Activated B cell treated with CpG ODN at 0.5 μM for 24 hours (primary cell): ENCODE data around the gene F13A1. TPM values are rescaled to one million over a fixed set of nuclear protein-coding genes. Genes with fewer than 3 reads are reported as not detected.

Source experiments
- ATAC-seq: fragments of 200-7000 bp; cut with Tn5 transposase; one replicate; pipeline ENCODE4 v1.10.0; 2021; ENCODE audit warnings: low read depth, mild to moderate bottlenecking, moderate library complexity
- CTCF ChIA-PET: fragments of 350-600 bp; sonication (Branson Sonifier 250); formaldehyde crosslinking; loops from one replicate; lab custom pipeline; 2021; ENCODE audit warnings: antibody characterized with exemption; lab: Charles Lee
- POLR2A ChIA-PET: fragments of 350-600 bp; sonication (Branson Sonifier 250); formaldehyde crosslinking; loops from one replicate; lab custom pipeline; 2021; ENCODE audit warnings: antibody characterized with exemption; lab: Charles Lee
- DNase-seq: peaks from one replicate; pipeline ENCODE4 v3.0.0; 2022
- H3K27ac Mint-ChIP-seq: one replicate; pipeline ENCODE4 v1.8.0; 2020; ENCODE audit warnings: mixed read lengths
- H3K27me3 Mint-ChIP-seq: one replicate; pipeline ENCODE4 v1.8.0; 2021; ENCODE audit warnings: mixed read lengths
- H3K36me3 Mint-ChIP-seq: one replicate; pipeline ENCODE4 v1.8.0; 2021; ENCODE audit warnings: low read depth, mixed read lengths
- H3K4me1 Mint-ChIP-seq: one replicate; pipeline ENCODE4 v1.8.0; 2021; ENCODE audit warnings: mixed read lengths
- H3K4me3 Mint-ChIP-seq: one replicate; pipeline ENCODE4 v1.8.0; 2020; ENCODE audit warnings: mild to moderate bottlenecking, mixed read lengths
- H3K9me3 Mint-ChIP-seq: one replicate; pipeline ENCODE4 v1.8.0; 2020; ENCODE audit warnings: mixed read lengths
- intact Hi-C: fragments of 100-400 bp; cut with micrococcal nuclease; formaldehyde crosslinking; loops from one replicate; pipeline ENCODE4 v1.15.1; 2024
- total RNA-seq: library from RNA; stranded (reverse); gene quantifications from 2 replicates; pipeline ENCODE4 v1.2.3, GENCODE V29; 2022
- TF ChIP-seq, protein P1 (sequence below): fragments of 200-600 bp; IDR thresholded peaks from one replicate; pipeline ENCODE4 v1.8.0; 2022; ENCODE audit warnings: antibody characterized with exemption, mild to moderate bottlenecking

The F13A1 gene
- total RNA-seq, 1 donor from 2014 or later = 0.75 TPM

DNA sequence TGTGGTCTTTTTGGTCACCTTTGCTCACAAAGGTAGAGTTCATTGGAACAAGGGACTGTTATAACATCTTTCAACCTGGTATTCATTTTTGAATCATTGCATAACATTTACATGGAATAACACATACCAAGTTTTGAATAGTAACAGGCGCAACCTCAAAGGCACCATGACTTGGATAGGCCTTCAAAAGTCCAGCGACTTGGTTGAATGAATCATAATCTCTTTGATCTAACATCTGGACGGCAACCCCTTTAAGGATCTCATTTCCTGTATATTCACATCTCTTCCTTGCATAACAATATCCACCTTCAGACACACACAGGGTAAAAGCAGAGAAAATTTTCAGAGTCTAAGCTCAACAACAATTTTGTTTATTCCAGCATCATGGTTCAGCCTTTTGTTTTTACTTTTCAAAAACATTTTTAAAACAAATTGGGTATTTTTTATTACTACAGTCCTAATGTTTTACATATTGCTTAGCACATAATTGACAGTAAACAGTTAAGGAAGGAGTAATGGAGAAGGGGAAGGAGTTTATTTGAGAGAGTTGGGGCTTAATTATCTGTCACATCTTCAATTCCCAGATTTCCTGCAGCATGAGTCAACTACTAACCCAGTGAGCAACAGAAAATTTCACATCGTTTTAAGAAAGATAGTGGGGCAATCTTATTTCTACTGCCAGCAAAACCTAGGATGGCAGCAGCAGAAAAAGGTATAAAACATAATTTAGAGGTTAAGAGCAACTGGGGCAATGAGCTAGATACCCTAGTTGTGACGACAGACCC is 41.8 kb upstream of the F13A1 start:
- TF ChIP-seq, protein P1, sequence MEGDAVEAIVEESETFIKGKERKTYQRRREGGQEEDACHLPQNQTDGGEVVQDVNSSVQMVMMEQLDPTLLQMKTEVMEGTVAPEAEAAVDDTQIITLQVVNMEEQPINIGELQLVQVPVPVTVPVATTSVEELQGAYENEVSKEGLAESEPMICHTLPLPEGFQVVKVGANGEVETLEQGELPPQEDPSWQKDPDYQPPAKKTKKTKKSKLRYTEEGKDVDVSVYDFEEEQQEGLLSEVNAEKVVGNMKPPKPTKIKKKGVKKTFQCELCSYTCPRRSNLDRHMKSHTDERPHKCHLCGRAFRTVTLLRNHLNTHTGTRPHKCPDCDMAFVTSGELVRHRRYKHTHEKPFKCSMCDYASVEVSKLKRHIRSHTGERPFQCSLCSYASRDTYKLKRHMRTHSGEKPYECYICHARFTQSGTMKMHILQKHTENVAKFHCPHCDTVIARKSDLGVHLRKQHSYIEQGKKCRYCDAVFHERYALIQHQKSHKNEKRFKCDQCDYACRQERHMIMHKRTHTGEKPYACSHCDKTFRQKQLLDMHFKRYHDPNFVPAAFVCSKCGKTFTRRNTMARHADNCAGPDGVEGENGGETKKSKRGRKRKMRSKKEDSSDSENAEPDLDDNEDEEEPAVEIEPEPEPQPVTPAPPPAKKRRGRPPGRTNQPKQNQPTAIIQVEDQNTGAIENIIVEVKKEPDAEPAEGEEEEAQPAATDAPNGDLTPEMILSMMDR = no peak
- intact Hi-C loops = no loop called here

DNA sequence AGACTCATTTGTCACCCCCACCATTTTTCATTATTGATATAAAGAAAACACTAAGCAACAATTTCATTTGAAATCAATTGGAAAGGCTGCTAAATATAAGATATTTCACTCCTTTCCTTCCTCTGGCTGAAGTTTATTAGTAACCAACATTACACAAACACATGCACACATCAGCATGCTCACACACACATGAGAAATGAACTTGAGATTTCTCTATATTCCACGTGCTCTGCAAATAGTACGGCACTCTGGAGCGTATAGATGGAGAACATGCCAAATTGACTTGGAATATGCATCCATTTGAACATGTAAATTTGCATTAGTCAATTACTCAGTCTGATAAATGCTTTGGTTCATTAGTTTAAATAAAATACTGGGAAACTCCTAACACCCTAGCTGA is 37.1 kb upstream of the F13A1 start:
- ChIA-PET POLR2A (no interaction called here), CTCF (no interaction called here)
- DNase-seq (no peak), ATAC-seq (no peak)
- no peak overlapping the region for H3K27ac Mint-ChIP-seq
- intact Hi-C loops = no loop called here
- peaks cover 4% of the 10 kb centered on the region for H3K27me3 Mint-ChIP-seq
- TF ChIP-seq, protein P1 = no peak
- H3K9me3 Mint-ChIP-seq = no peaks in the 10 kb centered on the region
- no peak overlapping the region for H3K4me3 Mint-ChIP-seq
- no peaks in the 10 kb centered on the region for H3K36me3 Mint-ChIP-seq
- no peaks in the 10 kb centered on the region for H3K4me1 Mint-ChIP-seq

More for the DNA sequence above, 41.8 kb upstream of the F13A1 start:
- H3K36me3 Mint-ChIP-seq = no peaks in the 10 kb centered on the region
- ChIA-PET CTCF (no interaction called here), POLR2A (no interaction called here)
- no peak overlapping the region for H3K27ac Mint-ChIP-seq
- no peak overlapping the region for H3K4me3 Mint-ChIP-seq
- ATAC-seq (no peak), DNase-seq (no peak)
- H3K4me1 Mint-ChIP-seq = no peaks in the 10 kb centered on the region
- no peaks in the 10 kb centered on the region for H3K27me3 Mint-ChIP-seq
- no peaks in the 10 kb centered on the region for H3K9me3 Mint-ChIP-seq

DNA sequence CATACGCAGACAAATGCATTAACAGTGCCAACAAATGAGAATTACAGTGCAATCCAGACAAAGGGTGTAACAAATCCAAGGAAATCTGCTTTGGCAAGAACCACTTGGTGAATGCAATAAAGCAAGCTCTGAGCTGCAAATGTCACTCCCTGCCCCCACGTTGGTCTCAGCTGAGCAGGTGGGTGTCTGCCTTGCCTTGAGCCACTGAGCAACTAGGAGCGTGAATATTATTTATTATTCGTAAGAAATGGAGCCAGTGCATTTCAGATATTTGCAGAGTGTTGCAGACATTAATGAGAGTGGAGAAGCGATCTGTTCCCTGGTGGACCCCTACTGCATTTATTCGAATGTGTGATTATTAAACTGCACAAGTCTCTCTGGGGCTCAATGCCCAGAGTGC is 36.6 kb upstream of the F13A1 start:
- ChIA-PET CTCF (no interaction called here), POLR2A (no interaction called here)
- DNase-seq (no peak), ATAC-seq (no peak)
- Mint-ChIP-seq H3K36me3 (no peaks in the 10 kb centered on the region), H3K4me1 (no peaks in the 10 kb centered on the region), H3K27me3 (peaks cover 4% of the 10 kb centered on the region), H3K27ac (no peak overlapping the region), H3K9me3 (no peaks in the 10 kb centered on the region), H3K4me3 (no peak overlapping the region)
- intact Hi-C loops = no loop called here
- TF ChIP-seq, protein P1 = no peak

DNA sequence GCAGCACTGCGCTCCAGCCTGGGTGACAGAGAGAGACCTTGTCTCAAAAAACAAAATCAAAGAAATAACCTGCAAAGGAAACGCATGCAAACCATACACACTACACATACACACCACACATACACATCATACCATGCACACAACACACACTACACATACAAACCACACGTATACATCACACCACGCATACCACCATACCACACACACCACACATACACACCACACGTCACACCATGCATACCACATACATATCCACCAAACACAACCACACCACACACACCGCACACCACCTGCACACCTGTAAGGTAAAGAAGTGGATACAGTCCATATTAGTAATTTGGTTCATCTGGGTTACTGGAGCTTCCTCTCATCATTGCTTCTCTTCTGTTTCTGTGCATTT is 32.3 kb upstream of the F13A1 start:
- Mint-ChIP-seq H3K27ac (no peak overlapping the region), H3K4me3 (no peak overlapping the region), H3K9me3 (no peaks in the 10 kb centered on the region), H3K27me3 (peaks cover 25% of the 10 kb centered on the region), H3K4me1 (no peaks in the 10 kb centered on the region), H3K36me3 (no peaks in the 10 kb centered on the region)
- intact Hi-C loops = no loop called here
- CTCF ChIA-PET = no interaction called here
- ATAC-seq (no peak), DNase-seq (no peak)
- POLR2A ChIA-PET = no interaction called here
- TF ChIP-seq, protein P1 = no peak

DNA sequence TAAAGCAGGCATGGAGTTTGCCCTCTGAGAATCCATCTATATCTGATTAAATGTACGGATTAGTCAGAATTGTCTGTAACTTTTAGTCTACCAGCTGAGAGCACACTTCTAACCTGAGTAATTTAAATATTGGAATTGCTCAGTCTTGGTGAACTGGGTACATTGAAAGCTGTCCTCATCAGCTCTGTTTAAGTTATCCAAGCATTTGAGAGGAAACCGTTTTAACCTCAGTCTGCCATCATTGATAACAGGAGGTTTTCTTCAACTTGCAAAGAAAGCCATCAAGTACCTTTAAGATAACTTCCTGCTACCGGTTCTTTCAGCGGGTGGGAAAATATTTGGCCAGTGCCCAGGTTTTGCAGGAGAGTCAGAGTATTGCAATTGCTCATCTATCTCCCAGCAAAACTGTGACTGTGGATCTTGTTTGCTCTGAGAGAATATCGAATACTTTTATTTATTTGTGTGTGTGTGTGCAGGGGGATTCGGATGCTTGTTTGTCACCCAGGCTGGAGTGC is 31.1 kb upstream of the F13A1 start:
- no peaks in the 10 kb centered on the region for H3K36me3 Mint-ChIP-seq
- no peak overlapping the region for H3K27ac Mint-ChIP-seq
- CTCF ChIA-PET = no interaction called here
- H3K27me3 Mint-ChIP-seq = peaks cover 25% of the 10 kb centered on the region
- intact Hi-C loops = loop anchor here (2.0 kb wide), 1 partner anchor 15 kb away; no protein-coding TSS in a partner anchor
- POLR2A ChIA-PET = interaction anchor here (0.6 to 1.2 kb wide), 3 partner anchors 19 to 496 kb away, joined by 3 to 4 read pairs (median 4); no protein-coding TSS in a partner anchor
- ATAC-seq (no peak), DNase-seq (no peak)
- TF ChIP-seq, protein P1 = no peak
- no peaks in the 10 kb centered on the region for H3K9me3 Mint-ChIP-seq
- H3K4me1 Mint-ChIP-seq = no peaks in the 10 kb centered on the region
- no peak overlapping the region for H3K4me3 Mint-ChIP-seq
